GM19238 (cell line): ENCODE measurements around the gene WNT9B.

ENCODE experiments used
- DNase-seq: peaks from one replicate; pipeline ENCODE4 v3.0.0; 2011; ENCODE audit warnings: low spot score; ENCODE audit not compliant: insufficient read length

Gene WNT9B

GRCh38 chr17:46853896-46854444 lies 2.6 kb downstream of the WNT9B start:
- no peak for DNase-seq

DNA sequence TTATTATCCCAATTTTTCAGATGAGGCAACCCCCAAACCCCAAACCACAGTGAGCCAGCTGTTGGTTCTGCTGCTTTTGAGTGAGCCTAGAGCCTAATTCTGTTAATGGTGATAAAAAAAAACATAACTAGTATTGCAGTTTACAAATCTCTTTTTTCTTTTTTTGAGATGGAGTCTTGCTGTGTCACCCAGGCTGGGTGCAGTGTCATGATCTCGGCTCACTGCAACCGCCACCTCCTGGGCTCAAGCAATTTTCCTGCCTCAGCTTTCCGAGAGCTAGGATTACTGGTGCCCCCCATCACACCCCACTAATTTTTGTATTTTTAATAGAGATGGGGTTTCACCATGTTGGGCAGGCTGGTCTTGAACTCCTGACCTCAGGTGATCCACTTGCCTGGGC lies 3.1 kb downstream of the WNT9B start:
- no peak for DNase-seq

- DNase-seq = no peak
Observed at GRCh38 chr17:46854948-46855347, 3.6 kb downstream of the WNT9B start.

DNA sequence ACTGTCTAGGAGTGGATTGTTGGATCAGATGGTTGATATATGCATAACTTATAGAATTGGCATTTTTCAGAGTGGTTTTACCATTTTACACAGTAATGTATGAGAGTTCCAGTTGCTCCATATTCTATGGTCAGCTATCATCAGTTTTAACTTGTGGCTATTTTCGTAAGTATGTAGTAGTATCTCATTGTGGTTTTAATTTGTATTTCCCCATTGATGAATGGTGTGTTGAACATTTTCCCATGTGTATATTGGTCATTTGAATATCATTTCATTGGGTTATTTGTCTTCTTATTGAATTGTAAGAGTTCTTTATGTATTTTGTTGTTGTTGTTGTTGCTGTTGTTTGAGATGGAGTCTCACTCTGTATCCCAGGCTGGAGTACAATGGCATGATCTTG lies 6.2 kb downstream of the WNT9B start:
- no peak for DNase-seq

DNA sequence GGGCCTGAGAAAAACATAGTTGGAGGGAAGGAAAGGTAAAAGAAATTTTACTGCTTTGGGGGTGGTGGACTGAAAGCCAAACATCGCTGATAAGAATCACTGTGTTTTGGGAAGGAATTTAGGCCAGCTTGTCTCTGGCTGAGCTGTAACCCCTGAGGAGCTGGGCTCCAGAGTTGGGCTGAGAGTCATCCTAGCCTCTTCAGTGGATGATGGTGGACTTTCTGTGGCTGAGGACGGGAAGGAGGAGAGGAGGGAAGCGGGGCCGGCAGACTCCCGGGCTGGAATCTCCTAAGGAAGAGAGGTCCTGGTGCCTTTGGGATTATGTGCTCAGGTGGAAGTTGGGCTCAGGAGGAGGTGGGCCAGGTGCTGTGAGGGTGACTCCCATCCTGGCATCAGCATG lies 8.6 kb downstream of the WNT9B start:
- no peak for DNase-seq

DNA sequence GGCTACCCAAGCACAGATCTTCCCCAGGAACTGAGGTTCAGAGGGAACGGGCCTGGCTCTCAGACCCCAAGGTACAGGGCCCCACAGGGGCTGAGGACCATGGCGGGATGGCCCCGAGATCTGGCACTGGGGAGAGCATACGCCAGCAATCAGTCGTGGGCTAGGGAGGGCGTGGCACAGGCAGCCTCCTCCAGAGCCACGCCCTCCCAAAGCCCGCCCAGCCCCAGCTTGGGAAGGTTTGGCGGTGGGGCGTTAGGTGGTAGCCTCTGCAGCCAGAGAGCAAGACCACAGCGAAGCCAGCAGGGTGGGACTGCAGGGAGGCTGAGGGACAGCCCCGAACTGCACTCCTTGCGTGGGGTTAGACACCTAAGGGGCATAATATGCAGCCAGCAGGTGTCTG lies 11.6 kb downstream of the WNT9B start:
- DNase-seq = no peak

DNA sequence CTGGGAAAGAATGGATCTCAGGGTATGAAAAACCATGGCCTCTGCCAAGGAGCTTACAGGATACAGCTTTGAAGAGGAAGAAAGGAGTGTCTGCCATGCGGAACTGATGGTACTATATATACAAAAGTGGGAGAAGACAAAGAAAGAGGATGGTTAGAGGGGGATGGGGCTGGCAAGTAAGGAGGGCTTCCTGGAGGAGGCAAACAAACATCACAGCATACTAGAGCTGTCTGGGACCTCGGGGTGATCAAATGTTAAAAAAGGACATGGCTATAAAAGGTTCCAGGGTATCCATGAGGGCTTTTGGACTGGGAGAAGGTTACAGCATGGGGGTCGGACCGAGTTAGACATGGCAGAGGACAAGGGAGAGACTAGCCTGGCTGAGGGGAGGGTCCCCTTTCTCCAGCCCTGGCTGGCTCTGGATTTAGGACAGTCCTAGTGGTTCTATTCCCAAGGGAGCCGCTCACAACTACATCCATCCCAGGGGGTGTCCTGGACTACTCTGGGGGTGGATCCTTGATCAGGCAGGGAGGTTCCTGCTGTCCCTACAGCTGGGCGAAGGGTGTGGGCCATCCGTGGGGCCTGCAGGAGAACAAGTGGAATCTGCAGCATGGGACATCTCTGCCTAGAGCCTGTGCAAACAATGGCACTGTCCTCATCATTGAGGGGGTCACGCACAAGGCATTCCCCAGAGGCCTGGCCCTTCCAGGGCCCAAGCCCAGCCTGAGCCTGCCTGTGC lies 12.2 kb downstream of the WNT9B start:
- DNase-seq = no peak

DNA sequence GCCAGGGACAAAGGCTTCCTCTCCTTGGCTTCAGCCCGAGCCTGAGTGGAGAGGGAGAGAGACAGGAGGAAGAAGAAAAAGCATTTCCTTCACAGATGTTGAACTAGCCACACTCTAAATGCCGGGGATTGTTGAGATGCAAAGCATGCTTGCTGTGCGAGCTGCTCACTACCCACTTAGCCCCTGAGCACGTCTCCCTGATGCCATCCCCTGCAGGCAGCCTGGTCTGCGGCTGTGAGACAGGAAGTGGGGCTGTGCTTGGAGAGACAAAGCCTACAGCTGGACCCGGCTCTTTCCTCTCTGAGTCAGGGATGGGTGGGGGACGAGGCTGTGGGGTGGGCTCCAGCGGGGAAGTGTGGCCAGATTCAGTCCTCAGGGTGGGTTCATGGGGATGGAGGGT lies 13.7 kb downstream of the WNT9B start:
- no peak for DNase-seq

DNA sequence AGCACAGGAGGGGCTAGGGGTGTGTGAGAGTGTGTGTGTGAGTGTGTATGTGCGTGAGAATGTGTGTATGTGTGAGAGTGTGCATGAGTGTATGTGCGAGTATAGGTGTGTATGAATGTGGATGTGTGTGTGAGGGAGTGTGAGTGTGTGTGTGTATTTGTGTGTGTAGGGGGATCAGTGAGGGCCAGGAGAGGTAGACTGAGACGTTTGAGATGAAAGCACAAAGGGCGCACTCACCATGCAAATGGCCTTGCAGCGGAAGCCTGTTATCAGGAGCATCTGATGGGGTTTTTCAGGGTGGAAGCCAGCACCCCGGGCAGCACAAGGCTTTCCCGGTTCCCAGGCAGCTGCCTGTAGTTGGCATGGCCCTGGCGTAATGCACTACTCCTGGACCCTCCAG lies 14.9 kb downstream of the WNT9B start:
- DNase-seq = no peak

DNA sequence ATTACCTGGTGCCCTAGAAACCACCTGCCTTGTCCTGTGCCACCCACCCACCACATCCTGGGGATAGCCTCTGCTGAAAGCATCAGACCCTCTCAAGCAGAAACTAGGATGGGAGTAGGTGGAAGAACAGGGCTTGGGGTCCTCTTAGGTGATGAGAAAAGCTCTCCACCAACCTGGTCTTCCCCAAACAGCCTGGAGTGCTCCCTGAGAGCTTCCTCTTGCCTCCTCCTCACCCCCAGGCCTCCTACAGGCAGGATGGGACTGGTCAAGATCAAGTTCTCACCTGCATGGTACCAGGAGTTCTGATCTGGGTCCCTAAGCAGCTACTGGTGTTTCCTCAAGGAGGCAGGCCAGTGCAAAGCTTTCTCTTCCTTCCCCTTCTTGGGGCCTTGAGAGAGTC lies 15.4 kb downstream of the WNT9B start:
- no peak for DNase-seq

DNA sequence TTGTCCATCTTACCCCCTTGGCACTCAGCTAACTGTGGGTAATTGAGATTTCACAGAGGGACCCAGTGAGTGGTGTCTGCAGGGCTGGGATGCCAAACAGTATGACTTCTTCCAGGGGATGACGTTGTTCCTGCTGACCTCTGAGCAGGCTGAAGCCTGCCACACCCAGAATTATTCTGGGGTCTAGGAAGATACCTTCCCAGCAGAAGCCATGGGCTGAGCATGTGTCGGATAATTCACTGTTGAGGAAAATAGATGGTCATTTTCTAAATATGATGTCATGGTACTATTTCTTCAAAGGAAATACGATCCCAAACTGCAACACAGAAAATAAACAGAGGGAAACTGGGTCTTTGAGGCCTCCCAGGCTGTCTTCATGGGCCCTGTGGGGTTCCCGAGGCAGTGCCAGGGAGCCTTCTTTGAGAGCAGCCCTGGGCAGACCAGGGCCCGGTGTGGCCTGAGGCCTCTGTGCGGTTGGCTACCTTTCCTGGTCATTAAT lies 17.4 kb downstream of the WNT9B start:
- no peak for DNase-seq

- DNase-seq = no peak
Observed at GRCh38 chr17:46869296-46869695, 17.9 kb downstream of the WNT9B start.

DNA sequence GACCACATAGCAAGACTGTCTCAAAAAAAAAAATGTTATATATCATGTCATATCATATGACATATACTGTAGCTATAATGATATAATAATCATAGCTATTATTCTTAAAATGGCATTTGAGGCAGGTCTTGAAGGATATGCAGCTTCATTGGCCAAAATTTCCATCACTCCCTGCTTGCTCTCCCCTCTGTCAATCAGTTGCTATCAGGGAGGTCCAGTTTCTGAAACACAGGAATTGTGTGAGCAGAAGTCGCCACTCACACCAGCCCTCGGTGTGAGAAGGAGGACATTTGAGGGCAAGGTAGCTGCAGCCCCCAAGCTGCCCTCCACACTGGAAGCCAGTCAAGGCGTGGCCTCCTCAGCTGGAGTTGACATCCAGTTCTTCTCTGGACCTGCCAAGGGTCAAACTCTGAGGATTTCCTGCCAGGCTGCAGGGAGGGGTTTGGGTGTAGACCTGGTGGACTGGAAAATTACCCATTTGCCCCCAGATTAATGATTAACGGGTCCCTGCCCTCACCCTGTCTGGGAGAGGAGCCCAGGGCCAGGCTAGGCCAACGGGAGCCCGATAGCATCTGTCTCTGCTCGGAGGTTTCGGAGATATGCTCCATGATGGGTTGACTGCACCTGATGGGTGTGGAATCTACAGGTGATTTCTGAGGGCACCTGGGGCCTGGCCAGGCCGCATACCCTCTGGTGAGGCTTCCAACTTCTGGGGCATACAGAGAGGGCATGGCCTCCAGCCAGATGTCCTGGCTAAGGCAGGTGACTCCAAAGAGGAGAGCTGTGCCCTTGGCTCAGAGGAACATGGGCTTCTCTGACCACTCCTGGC lies 18.8 kb downstream of the WNT9B start:
- DNase-seq = no peak

DNA sequence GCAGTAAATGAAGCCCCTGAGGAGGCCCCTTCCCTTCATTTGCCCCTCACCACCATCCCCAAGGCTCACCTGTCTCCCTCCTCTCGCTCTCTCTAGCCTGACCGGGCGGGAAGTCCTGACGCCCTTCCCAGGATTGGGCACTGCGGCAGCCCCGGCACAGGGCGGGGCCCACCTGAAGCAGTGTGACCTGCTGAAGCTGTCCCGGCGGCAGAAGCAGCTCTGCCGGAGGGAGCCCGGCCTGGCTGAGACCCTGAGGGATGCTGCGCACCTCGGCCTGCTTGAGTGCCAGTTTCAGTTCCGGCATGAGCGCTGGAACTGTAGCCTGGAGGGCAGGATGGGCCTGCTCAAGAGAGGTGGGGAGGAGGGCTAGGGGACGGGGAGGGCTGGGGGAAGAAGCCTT lies 21.0 kb downstream of the WNT9B start:
- no peak for DNase-seq

GRCh38 chr17:46873941-46874645 lies 22.7 kb downstream of the WNT9B start:
- no peak for DNase-seq

DNA sequence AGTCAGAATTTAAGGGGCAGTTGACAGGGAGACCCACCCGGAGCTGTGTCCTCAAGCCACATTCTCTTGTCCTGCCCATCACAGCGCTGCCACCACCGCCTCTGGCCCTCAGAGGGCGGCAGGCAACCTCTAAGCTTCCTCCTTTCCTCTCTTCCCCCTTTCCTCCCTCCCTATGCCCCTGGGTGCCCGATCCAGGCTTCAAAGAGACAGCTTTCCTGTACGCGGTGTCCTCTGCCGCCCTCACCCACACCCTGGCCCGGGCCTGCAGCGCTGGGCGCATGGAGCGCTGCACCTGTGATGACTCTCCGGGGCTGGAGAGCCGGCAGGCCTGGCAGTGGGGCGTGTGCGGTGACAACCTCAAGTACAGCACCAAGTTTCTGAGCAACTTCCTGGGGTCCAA lies 23.5 kb downstream of the WNT9B start:
- no peak for DNase-seq

- DNase-seq = no peak
Observed at GRCh38 chr17:46875849-46876352, 24.5 kb downstream of the WNT9B start.

DNA sequence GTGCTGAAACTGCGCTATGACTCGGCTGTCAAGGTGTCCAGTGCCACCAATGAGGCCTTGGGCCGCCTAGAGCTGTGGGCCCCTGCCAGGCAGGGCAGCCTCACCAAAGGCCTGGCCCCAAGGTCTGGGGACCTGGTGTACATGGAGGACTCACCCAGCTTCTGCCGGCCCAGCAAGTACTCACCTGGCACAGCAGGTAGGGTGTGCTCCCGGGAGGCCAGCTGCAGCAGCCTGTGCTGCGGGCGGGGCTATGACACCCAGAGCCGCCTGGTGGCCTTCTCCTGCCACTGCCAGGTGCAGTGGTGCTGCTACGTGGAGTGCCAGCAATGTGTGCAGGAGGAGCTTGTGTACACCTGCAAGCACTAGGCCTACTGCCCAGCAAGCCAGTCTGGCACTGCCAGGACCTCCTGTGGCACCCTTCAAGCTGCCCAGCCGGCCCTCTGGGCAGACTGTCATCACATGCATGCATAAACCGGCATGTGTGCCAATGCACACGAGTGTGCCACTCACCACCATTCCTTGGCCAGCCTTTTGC lies 25.0 kb downstream of the WNT9B start:
- no peak for DNase-seq

DNA sequence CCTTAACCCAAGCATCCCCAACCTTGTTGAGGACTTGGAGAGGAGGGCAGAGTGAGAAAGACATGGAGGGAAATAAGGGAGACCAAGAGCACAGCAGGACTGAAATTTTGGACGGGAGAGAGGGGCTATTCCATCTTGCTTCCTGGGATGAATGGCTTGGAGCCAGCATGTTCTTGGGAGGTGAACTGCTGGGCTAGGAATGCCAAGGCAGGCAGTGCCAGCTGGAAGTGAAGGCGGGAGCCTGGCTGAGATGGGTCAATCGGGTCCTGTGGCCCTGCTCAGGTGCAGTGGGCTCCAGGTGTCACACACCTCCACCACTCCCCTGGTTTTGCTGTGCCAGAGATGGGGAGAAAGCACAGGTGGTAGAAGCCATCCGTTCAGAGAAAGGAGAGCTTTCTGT lies 25.5 kb downstream of the WNT9B start:
- DNase-seq = no peak

DNA sequence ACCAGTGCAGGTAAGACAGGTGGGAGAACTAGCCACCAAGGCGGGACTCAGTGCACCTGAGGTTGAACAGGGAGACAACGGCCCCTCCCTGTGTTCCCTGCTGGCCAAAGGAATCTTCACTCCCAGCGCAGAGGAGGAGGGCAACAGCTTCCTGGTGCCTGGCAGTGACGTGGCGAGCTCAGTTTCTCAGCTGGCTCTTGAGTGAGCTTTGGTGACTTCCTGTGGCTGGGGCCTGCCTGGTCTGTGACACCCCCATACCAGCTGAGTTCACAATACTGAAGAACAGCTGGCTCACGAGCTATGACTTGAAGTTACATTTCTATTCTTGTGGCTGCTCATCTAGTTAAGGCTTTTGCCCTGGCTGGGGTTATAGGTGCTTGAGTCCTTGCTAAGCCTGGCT lies 26.1 kb downstream of the WNT9B start:
- DNase-seq = no peak

- DNase-seq = no peak
Observed at GRCh38 chr17:46878055-46878454, 26.7 kb downstream of the WNT9B start.
